H1 (cell line): ENCODE results near the gene RUFY1. TPM values are rescaled to one million over a fixed set of nuclear protein-coding genes. Genes with fewer than 3 reads are reported as not detected.

Source experiments
- CTCF ChIA-PET: fragments of 300-600 bp; sonication (Branson Sonifier 250); formaldehyde crosslinking; loops from one replicate; lab custom pipeline; 2021; ENCODE audit not compliant: partially characterized antibody; lab: Charles Lee
- POLR2A ChIA-PET: fragments of 300-600 bp; sonication (Branson Sonifier 250); formaldehyde crosslinking; loops from one replicate; lab custom pipeline; 2021; ENCODE audit warnings: inconsistent platforms; ENCODE audit not compliant: partially characterized antibody; lab: Charles Lee
- DNase-seq, 2 experiments: peaks; one replicate each; pipeline versions ENCODE4 v3.0.0 to v3.0.0-alpha.2; 2010 to 2022; ENCODE audit warnings: low spot score in 2 of 2, low read depth in 1 of 2, mixed read lengths in 1 of 2
- FAIRE-seq: peaks from 2 replicates; lab custom pipeline; 2011; peaks lifted over from hg19 to GRCh38; lab: Jason Lieb, UNC
- H2AFZ ChIP-seq: 2 replicates; pipeline ENCODE4 v1.8.1; 2012; ENCODE audit warnings: low read length, inconsistent platforms
- H2AK5ac ChIP-seq: 2 replicates; pipeline ENCODE4 v1.6.1; 2013; ENCODE audit warnings: low read depth, low read length
- H2BK120ac ChIP-seq: replicated peaks from 2 replicates; pipeline ENCODE3; 2013; ENCODE audit warnings: low read depth, low read length, inconsistent platforms
- H2BK12ac ChIP-seq: 2 replicates; pipeline ENCODE4 v1.6.1; 2013; ENCODE audit warnings: low read depth, low read length
- H2BK15ac ChIP-seq: 2 replicates; pipeline ENCODE4 v1.6.1; 2013; ENCODE audit warnings: low read length
- H2BK20ac ChIP-seq: 2 replicates; pipeline ENCODE4 v1.6.1; 2013; ENCODE audit warnings: low read length
- H2BK5ac ChIP-seq: 2 replicates; pipeline ENCODE4 v1.6.1; 2013; ENCODE audit warnings: low read depth, low read length
- H3K14ac ChIP-seq: 2 replicates; pipeline ENCODE4 v1.6.1; 2013; ENCODE audit warnings: inconsistent platforms; ENCODE audit not compliant: insufficient read length
- H3K18ac ChIP-seq: 2 replicates; pipeline ENCODE4 v1.6.1; 2013; ENCODE audit warnings: low read length; ENCODE audit errors: extremely low read depth
- H3K23ac ChIP-seq: 2 replicates; pipeline ENCODE4 v1.6.1; 2013; ENCODE audit warnings: inconsistent platforms; ENCODE audit not compliant: insufficient read length
- H3K23me2 ChIP-seq: 2 replicates; pipeline ENCODE4 v1.6.1; 2013; ENCODE audit warnings: low read depth, low read length
- H3K27ac ChIP-seq: 2 replicates; pipeline ENCODE4 v1.6.1; 2011; ENCODE audit warnings: low read depth, low read length, inconsistent platforms
- H3K27me3 ChIP-seq, 4 experiments: replicated peaks in 1 of 4; 1 replicate in 1 of 4; 2 replicates in 3 of 4; pipeline versions ENCODE4 v1.6.1 to v1.8.1; 2011 to 2013; ENCODE audit warnings: low read length in 3 of 4, mild to moderate bottlenecking in 3 of 4, inconsistent platforms in 2 of 4, mixed read lengths in 2 of 4, moderate library complexity in 1 of 4; ENCODE audit not compliant: control insufficient read depth in 3 of 4, insufficient read depth in 3 of 4; ENCODE audit errors: extremely low read depth in 1 of 4
- H3K36me3 ChIP-seq, 4 experiments: 2 replicates each; pipeline versions ENCODE4 v1.6.1 to v1.8.1; 2011 to 2013; ENCODE audit warnings: mild to moderate bottlenecking in 4 of 4, low read length in 3 of 4, moderate library complexity in 2 of 4, control low read depth in 1 of 4, inconsistent platforms in 1 of 4; ENCODE audit not compliant: insufficient read depth in 4 of 4, control insufficient read depth in 2 of 4
- H3K4ac ChIP-seq: replicated peaks from 2 replicates; pipeline ENCODE3; 2013; ENCODE audit warnings: low read length, low read depth, mixed read lengths, inconsistent platforms; ENCODE audit not compliant: insufficient read length
- H3K4me1 ChIP-seq, 4 experiments: replicated peaks in 1 of 4; 1 replicate in 1 of 4; 2 replicates in 3 of 4; pipeline versions ENCODE4 v1.6.1 to v1.8.1; 2011 to 2013; ENCODE audit warnings: low read length in 3 of 4, inconsistent platforms in 2 of 4, mixed read lengths in 1 of 4; ENCODE audit not compliant: insufficient read depth in 4 of 4, control insufficient read depth in 3 of 4
- H3K4me2 ChIP-seq, 2 experiments: 2 replicates each; pipeline versions ENCODE4 v1.6.1 to v1.8.1; 2011 to 2013; ENCODE audit warnings: low read depth in 2 of 2, low read length in 2 of 2, control low read depth in 1 of 2, inconsistent platforms in 1 of 2, mild to moderate bottlenecking in 1 of 2; ENCODE audit not compliant: insufficient read depth in 1 of 2
- H3K4me3 ChIP-seq, 4 experiments: fragments of 200-600, 300-600 bp in 1 of 4; sonication (generic), shearing (Covaris generic), sonication (Bioruptor Twin) in 1 of 4; 2 replicates each; pipeline versions ENCODE4 v1.5.1 to v1.8.1; 2011 to 2016; ENCODE audit warnings: low read length in 4 of 4, low read depth in 3 of 4, control low read depth in 2 of 4, inconsistent platforms in 2 of 4, mild to moderate bottlenecking in 2 of 4, mixed read lengths in 1 of 4, moderate library complexity in 1 of 4; ENCODE audit not compliant: insufficient read depth in 2 of 4; ENCODE audit errors: extremely low read depth in 1 of 4
- H3K56ac ChIP-seq: replicated peaks from 2 replicates; pipeline ENCODE3; 2013; ENCODE audit warnings: low read depth, mild to moderate bottlenecking, mixed read lengths, low read length, inconsistent platforms; ENCODE audit not compliant: insufficient read length
- H3K79me1 ChIP-seq: 2 replicates; pipeline ENCODE4 v1.6.1; 2013; ENCODE audit warnings: low read depth, low read length, control low read depth
- H3K79me2 ChIP-seq, 2 experiments: 2 replicates each; pipeline versions ENCODE4 v1.6.1 to v1.8.1; 2012 to 2013; ENCODE audit warnings: low read length in 2 of 2, mild to moderate bottlenecking in 2 of 2, inconsistent platforms in 1 of 2; ENCODE audit not compliant: insufficient read depth in 2 of 2, control insufficient read depth in 1 of 2
- H3K9ac ChIP-seq, 4 experiments: replicated peaks in 1 of 4; 1 replicate in 1 of 4; 2 replicates in 3 of 4; pipeline versions ENCODE4 v1.6.1 to v1.8.1; 2011 to 2013; ENCODE audit warnings: low read depth in 3 of 4, low read length in 3 of 4, control low read depth in 2 of 4, mild to moderate bottlenecking in 2 of 4, moderate library complexity in 2 of 4, inconsistent platforms in 1 of 4; ENCODE audit errors: extremely low read depth in 1 of 4
- H3K9me3 ChIP-seq, 2 experiments: 2 replicates each; pipeline versions ENCODE4 v1.6.1 to v1.8.1; 2012 to 2013; ENCODE audit warnings: mild to moderate bottlenecking in 2 of 2, moderate library complexity in 2 of 2, control low read depth in 1 of 2, inconsistent platforms in 1 of 2, low read depth in 1 of 2, low read length in 1 of 2, mixed read lengths in 1 of 2; ENCODE audit not compliant: insufficient read depth in 2 of 2
- H4K20me1 ChIP-seq, 2 experiments: replicated peaks in 1 of 2; 2 replicates each; pipeline versions ENCODE3 to v1.8.1; 2011 to 2013; ENCODE audit warnings: inconsistent platforms in 2 of 2, low read length in 2 of 2, mild to moderate bottlenecking in 1 of 2; ENCODE audit not compliant: insufficient read depth in 2 of 2, control insufficient read depth in 1 of 2
- H4K5ac ChIP-seq: 2 replicates; pipeline ENCODE4 v1.6.1; 2013; ENCODE audit warnings: low read length, low read depth, mixed read lengths, inconsistent platforms; ENCODE audit not compliant: insufficient read length
- H4K8ac ChIP-seq: 2 replicates; pipeline ENCODE4 v1.8.0; 2013; ENCODE audit warnings: mild to moderate bottlenecking, moderate library complexity, low read length, inconsistent platforms; ENCODE audit not compliant: insufficient read depth; ENCODE audit errors: extremely low read depth
- H4K91ac ChIP-seq: replicated peaks from 2 replicates; pipeline ENCODE3; 2013; ENCODE audit warnings: low read length, mixed read lengths, inconsistent platforms; ENCODE audit not compliant: insufficient read length
- CEBPB ChIP-seq: IDR thresholded peaks from 2 replicates; pipeline ENCODE4 v1.6.1; 2012; ENCODE audit warnings: low read depth, low read length
- HDAC2 ChIP-seq, 2 experiments: fragments of 300-600 bp in 1 of 2; sonication (generic) in 1 of 2; IDR thresholded peaks; 2 replicates each; pipeline ENCODE4 v1.6.1; 2011 to 2012; ENCODE audit warnings: low read depth in 2 of 2, low read length in 2 of 2, mild to moderate bottlenecking in 2 of 2, moderate library complexity in 2 of 2, borderline replicate concordance in 1 of 2, inconsistent platforms in 1 of 2
- JUND ChIP-seq: IDR thresholded peaks from 2 replicates; pipeline ENCODE4 v1.6.1; 2011; ENCODE audit warnings: mild to moderate bottlenecking, improper control_type of control experiment, low read length
- MAFK ChIP-seq: IDR thresholded peaks from 2 replicates; pipeline ENCODE4 v1.6.1; 2012; ENCODE audit warnings: low read depth, mild to moderate bottlenecking, improper control_type of control experiment, low read length
- NRF1 ChIP-seq: IDR thresholded peaks from 2 replicates; pipeline ENCODE4 v1.6.1; 2011; ENCODE audit warnings: mild to moderate bottlenecking, low read depth, low read length, improper control_type of control experiment
- RFX5 ChIP-seq: IDR thresholded peaks from 2 replicates; pipeline ENCODE4 v1.6.1; 2011; ENCODE audit warnings: low read depth, low read length, improper control_type of control experiment, borderline replicate concordance
- SIN3A ChIP-seq, 2 experiments: IDR thresholded peaks in 1 of 2; conservative IDR thresholded peaks in 1 of 2; 2 replicates each; pipeline ENCODE4 v1.6.1; 2011 to 2012; ENCODE audit warnings: low read length in 2 of 2, improper control_type of control experiment in 1 of 2, low read depth in 1 of 2, mild to moderate bottlenecking in 1 of 2
- SP2 ChIP-seq: IDR thresholded peaks from 2 replicates; pipeline ENCODE4 v1.6.1; 2012; ENCODE audit warnings: mild to moderate bottlenecking, low read length, inconsistent platforms
- WGBS, 2 experiments: shearing (Covaris generic) in 1 of 2; methylation state at CpG; one replicate each; pipeline versions ENCODE4 v1.1.6 to v1.1.7; 2013 to 2015; ENCODE audit warnings: low lambda C conversion rate in 2 of 2, mixed read lengths in 2 of 2, inconsistent platforms in 1 of 2, low coverage in 1 of 2, missing lambda C conversion rate in 1 of 2; ENCODE audit not compliant: insufficient replicate concordance in 2 of 2, insufficient coverage in 1 of 2, insufficient read length in 1 of 2; ENCODE audit errors: extremely low coverage in 1 of 2, missing lambda C conversion rate in 1 of 2; 5-methylcytosine and 5-hydroxymethylcytosine counted together
- polyA plus RNA-seq, 7 experiments: library from polyadenylated mRNA; depleted of rRNA in 3 of 7; stranded (reverse) in 5 of 7; unstranded in 2 of 7; fragments of >200 nt in 5 of 7; fragments of 200-250 nt in 2 of 7; gene quantifications; 1 replicate in 5 of 7; 2 replicates in 1 of 7; 4 replicates in 1 of 7; pipeline versions ENCODE4 v1.2.1 to v1.2.3, GENCODE V29; 2011 to 2013; ENCODE audit warnings: missing spikeins in 2 of 7, mixed read lengths in 2 of 7
- total RNA-seq: library from RNA; stranded (reverse); fragmentation: NEBNext Ultra II Directional; extraction: Animal tissue kit (Norgen Biotek cat#: 25700); gene quantifications from 2 replicates; pipeline ENCODE4 v1.2.1, GENCODE V29; 2021
- TF ChIP-seq, protein P1 (sequence below): IDR thresholded peaks from 2 replicates; pipeline ENCODE4 v1.6.1; 2011; ENCODE audit warnings: low read depth, mild to moderate bottlenecking, low read length; ENCODE audit not compliant: insufficient read depth
- TF ChIP-seq, protein P2 (sequence below): IDR thresholded peaks from 2 replicates; pipeline ENCODE4 v1.6.1; 2012; ENCODE audit warnings: inconsistent platforms

The RUFY1 gene
- total and polyA plus RNA-seq, 2 of the 8 experiments (the other 6 are each of a cell fraction or from before 2014, with no cell fraction given), result 22.4 to 29.5 TPM

DNA sequence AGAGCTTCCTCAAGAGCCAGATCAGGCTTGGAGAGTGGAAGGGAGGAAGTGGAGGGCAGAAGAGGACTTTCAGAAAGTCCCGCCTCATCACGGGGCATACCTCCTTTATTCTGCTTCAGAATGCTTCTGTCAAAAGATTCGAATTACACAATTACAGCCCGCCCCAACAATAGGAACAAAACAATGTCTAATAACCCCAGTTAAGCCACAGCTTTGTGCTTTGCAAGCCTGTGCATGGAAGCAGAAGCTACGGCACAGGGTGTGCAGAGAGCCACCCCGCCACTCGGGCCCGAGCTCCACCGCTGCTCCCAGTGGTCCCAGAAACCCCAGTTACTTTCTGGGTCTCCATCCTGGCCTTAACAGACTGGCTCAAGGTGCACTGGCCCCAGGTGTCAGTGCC, 49.6 kb downstream of the RUFY1 start:
- CTCF ChIA-PET, result interaction anchor here (1.0 to 6.2 kb wide), 2 partner anchors 9 to 68 kb away, joined by 3 to 38 read pairs; no protein-coding TSS in a partner anchor
- FAIRE-seq (no peak), DNase-seq (no peak)
- Histone ChIP-seq H2BK5ac (no peak overlapping the region), H3K4me3 (no peak overlapping the region), H4K91ac (no peak overlapping the region), H3K4ac (no peak overlapping the region), H3K27me3 (no peaks in the 10 kb centered on the region), H3K23me2 (no peaks in the 10 kb centered on the region), H3K18ac (no peak overlapping the region), H4K5ac (no peak overlapping the region), H2BK120ac (no peak overlapping the region), H2BK12ac (no peak overlapping the region), H2BK15ac (no peak overlapping the region), H3K9me3 (no peaks in the 10 kb centered on the region), H3K14ac (no peak overlapping the region), H3K79me1 (no peaks in the 10 kb centered on the region), H3K79me2 (no peaks in the 10 kb centered on the region), H3K36me3 (peaks cover 25 to 55% (median 51%) of the 10 kb centered on the region in 4 experiments), H3K9ac (no peak overlapping the region), H3K27ac (no peak overlapping the region), H3K56ac (no peak overlapping the region), H2AFZ (no peak overlapping the region), H2AK5ac (no peak overlapping the region), H2BK20ac (no peak overlapping the region), H3K23ac (no peak overlapping the region), H3K4me1 (no peaks in the 10 kb centered on the region), H3K4me2 (no peak overlapping the region), H4K8ac (no peak overlapping the region), H4K20me1 (peaks cover 0 to 14% of the 10 kb centered on the region in 2 experiments)
- TF ChIP-seq SIN3A (conservative IDR thresholded peaks at IDR 0.05 in 1 of 2, IDR thresholded peaks at IDR 0.05 in 1 of 2; ENCODE audit: low read depth in 1 of 2, low read length in 2 of 2), result no peak
- no peak for TF ChIP-seq HDAC2 (IDR thresholded peaks at IDR 0.05; ENCODE audit: borderline replicate concordance in 1 of 2, low read depth in 2 of 2, low read length in 2 of 2)
- TF ChIP-seq JUND, result no peak
- TF ChIP-seq, protein P1, sequence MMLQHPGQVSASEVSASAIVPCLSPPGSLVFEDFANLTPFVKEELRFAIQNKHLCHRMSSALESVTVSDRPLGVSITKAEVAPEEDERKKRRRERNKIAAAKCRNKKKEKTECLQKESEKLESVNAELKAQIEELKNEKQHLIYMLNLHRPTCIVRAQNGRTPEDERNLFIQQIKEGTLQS, result no peak
- TF ChIP-seq, protein P2, sequence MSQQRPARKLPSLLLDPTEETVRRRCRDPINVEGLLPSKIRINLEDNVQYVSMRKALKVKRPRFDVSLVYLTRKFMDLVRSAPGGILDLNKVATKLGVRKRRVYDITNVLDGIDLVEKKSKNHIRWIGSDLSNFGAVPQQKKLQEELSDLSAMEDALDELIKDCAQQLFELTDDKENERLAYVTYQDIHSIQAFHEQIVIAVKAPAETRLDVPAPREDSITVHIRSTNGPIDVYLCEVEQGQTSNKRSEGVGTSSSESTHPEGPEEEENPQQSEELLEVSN, result no peak
- TF ChIP-seq NRF1, result no peak
- TF ChIP-seq SP2, result no peak
- TF ChIP-seq RFX5, result no peak
- TF ChIP-seq CEBPB, result no peak
- TF ChIP-seq MAFK, result no peak
- POLR2A ChIA-PET, result interaction anchor here (1.3 kb wide), 1 partner anchor 15 kb away, joined by 5 read pairs; no protein-coding TSS in a partner anchor
- WGBS, 2 experiments, result 92% methylated on average over 9 of the region's 9 CpGs; no CpG with 5 or more reads in 1 of the 2 experiments
